ENCODE data around the gene RUFY4. TPM values are rescaled to one million over a fixed set of nuclear protein-coding genes. Genes with fewer than 3 reads are reported as not detected.

The RUFY4 gene
- total RNA-seq, 1 experiment from 2014 or later, result not detected

GRCh38 chr2:218040883-218041282 lies 28.2 kb upstream of the RUFY4 start:
- Histone ChIP-seq H3K4me1 (ENCODE audit: control insufficient read depth, insufficient read depth, low read length) (no peaks in the 10 kb centered on the region; the same call in 1 of the 2 replicates), H3K27me3 (ENCODE audit: control insufficient read depth, insufficient read depth, low read length) (peaks cover 16% of the 10 kb centered on the region), H3K36me3 (ENCODE audit: control insufficient read depth, insufficient read depth, low read length) (no peaks in the 10 kb centered on the region), H3K4me3 (ENCODE audit: low read depth in 2 of 2, low read length in 2 of 2) (no peak overlapping the region), H3K9me3 (ENCODE audit: control insufficient read depth, insufficient read depth, low read depth, low read length) (no peaks in the 10 kb centered on the region), H3K27ac (ENCODE audit: low read length) (no peak overlapping the region)
- intact Hi-C loops (cut with micrococcal nuclease; ENCODE audit: unreplicated experiment), result no loop called here
- TF ChIP-seq, protein P1, sequence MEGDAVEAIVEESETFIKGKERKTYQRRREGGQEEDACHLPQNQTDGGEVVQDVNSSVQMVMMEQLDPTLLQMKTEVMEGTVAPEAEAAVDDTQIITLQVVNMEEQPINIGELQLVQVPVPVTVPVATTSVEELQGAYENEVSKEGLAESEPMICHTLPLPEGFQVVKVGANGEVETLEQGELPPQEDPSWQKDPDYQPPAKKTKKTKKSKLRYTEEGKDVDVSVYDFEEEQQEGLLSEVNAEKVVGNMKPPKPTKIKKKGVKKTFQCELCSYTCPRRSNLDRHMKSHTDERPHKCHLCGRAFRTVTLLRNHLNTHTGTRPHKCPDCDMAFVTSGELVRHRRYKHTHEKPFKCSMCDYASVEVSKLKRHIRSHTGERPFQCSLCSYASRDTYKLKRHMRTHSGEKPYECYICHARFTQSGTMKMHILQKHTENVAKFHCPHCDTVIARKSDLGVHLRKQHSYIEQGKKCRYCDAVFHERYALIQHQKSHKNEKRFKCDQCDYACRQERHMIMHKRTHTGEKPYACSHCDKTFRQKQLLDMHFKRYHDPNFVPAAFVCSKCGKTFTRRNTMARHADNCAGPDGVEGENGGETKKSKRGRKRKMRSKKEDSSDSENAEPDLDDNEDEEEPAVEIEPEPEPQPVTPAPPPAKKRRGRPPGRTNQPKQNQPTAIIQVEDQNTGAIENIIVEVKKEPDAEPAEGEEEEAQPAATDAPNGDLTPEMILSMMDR (IDR thresholded peaks at IDR 0.05), result no peak
- TF ChIP-seq REST (IDR thresholded peaks at IDR 0.05; ENCODE audit: insufficient read depth in 1 of 2, low read depth in 2 of 2, low read length in 1 of 2), result no peak
- no peak for TF ChIP-seq POLR2AphosphoS5 (IDR thresholded peaks at IDR 0.05; ENCODE audit: low read depth, low read length)
- no peak for TF ChIP-seq TCF7L2 (IDR thresholded peaks at IDR 0.05; ENCODE audit: low read depth, low read length)
- TF ChIP-seq SIN3A (IDR thresholded peaks at IDR 0.05; ENCODE audit: borderline replicate concordance, insufficient read depth, low read depth, low read length), result no peak
- ChIA-PET POLR2A (interaction anchor here (0.6 kb wide), 1 partner anchor 10 kb away, joined by 3 read pairs; no protein-coding TSS in a partner anchor), CTCF (no interaction called here)
- DNase-seq (ENCODE audit: low read depth, low spot score) (no peak), ATAC-seq (no peak)
- no TSS peak for BruUV-seq (replicated peaks)
- in situ Hi-C loops (cut with HindIII; ENCODE audit: low pct_unique_long_range_greater_than_20kb, low sequenced_read_pairs), result no loop called here

DNA sequence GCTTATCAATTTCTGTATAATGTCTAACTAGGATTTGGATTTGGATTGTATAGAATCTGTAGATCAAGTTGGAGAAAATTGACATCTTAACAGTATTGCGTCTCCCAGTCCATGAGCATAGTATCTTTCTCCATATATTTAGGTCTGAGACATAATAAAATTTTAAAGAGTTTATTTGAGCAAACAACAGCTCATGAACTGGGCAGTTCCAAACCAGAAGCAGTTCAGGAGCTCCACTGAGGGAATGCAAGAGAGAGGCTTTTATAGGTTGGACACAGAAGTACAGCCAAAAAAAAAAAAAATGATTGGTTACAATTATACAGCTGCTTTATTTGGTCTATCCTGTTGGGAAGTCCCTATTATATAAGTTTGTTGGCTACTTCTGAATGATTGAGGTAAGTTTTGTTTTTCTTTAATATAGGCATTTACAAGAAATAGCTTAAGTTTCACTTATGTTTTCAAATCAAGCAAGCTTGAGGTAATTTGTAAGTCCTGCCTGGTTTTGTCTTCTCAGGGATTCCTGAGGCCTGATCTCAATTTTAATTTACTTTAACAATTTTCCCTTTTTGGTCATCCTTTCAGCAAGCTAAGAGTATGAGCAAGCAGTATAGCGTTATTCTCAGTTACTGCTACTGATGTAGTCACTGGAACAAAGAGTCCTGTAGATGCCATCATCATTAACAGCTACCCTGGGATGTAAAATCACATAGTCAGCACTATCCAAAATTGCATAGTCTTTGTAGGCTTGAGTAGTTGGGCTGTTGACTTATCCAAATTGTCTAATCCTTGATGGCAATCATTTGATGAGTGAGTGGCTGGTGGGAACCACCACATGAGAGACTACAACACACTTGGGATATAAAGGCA lies 27.5 kb upstream of the RUFY4 start:
- ChIA-PET POLR2A (no interaction called here), CTCF (no interaction called here)
- TF ChIP-seq TCF7L2 (IDR thresholded peaks at IDR 0.05; ENCODE audit: low read depth, low read length) (no peak), SIN3A (IDR thresholded peaks at IDR 0.05; ENCODE audit: borderline replicate concordance, insufficient read depth, low read depth, low read length) (no peak), POLR2AphosphoS5 (IDR thresholded peaks at IDR 0.05; ENCODE audit: low read depth, low read length) (no peak), REST (IDR thresholded peaks at IDR 0.05; ENCODE audit: insufficient read depth in 1 of 2, low read depth in 2 of 2, low read length in 1 of 2) (no peak)
- TF ChIP-seq, protein P1 (IDR thresholded peaks at IDR 0.05), result no peak
- ATAC-seq (no peak), DNase-seq (ENCODE audit: low read depth, low spot score) (no peak)
- H3K36me3 ChIP-seq (ENCODE audit: control insufficient read depth, insufficient read depth, low read length), result no peaks in the 10 kb centered on the region
- BruUV-seq (replicated peaks), result no TSS peak
- intact Hi-C loops (cut with micrococcal nuclease; ENCODE audit: unreplicated experiment) (no loop called here), in situ Hi-C loops (cut with HindIII; ENCODE audit: low pct_unique_long_range_greater_than_20kb, low sequenced_read_pairs) (no loop called here)
- no peak overlapping the region for H3K27ac ChIP-seq (ENCODE audit: low read length)
- H3K4me1 ChIP-seq (ENCODE audit: control insufficient read depth, insufficient read depth, low read length), result no peaks in the 10 kb centered on the region
- H3K4me3 ChIP-seq (ENCODE audit: low read depth in 2 of 2, low read length in 2 of 2), result no peak overlapping the region
- no peaks in the 10 kb centered on the region for H3K9me3 ChIP-seq (ENCODE audit: control insufficient read depth, insufficient read depth, low read depth, low read length)
- H3K27me3 ChIP-seq (ENCODE audit: control insufficient read depth, insufficient read depth, low read length), result peaks cover 16% of the 10 kb centered on the region

Data from Panc1 (cell line).